ENCODE measurements around the gene COL4A3.
"Not testable (repeated sequence)": the region's sequence is repeated elsewhere in the genome, so short reads cannot be mapped to it uniquely, and the experiment has no call there.

DNA sequence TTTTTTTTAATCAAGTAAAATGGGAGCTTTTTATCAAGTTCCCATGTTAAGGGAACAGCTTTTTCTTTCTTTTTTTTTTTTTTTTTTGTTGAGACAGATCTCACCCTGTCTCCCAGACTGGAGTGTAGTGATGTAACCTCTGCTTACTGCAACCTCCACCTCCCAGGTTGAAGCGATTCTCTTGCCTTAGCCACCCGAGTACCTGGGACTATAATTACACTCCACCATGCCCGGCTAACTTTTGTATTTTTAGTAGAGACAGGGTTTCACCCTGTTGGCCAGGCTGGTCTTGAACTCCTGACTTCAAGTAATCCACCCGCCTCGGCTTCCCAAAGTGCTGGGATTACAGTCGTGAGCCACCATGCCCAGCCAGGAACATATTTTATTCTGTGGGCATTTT lies 61.2 kb downstream of the COL4A3 start:
- TF ChIP-seq POLR2A (IDR thresholded peaks at IDR 0.05), result not testable (repeated sequence)
- TF ChIP-seq, protein P1, sequence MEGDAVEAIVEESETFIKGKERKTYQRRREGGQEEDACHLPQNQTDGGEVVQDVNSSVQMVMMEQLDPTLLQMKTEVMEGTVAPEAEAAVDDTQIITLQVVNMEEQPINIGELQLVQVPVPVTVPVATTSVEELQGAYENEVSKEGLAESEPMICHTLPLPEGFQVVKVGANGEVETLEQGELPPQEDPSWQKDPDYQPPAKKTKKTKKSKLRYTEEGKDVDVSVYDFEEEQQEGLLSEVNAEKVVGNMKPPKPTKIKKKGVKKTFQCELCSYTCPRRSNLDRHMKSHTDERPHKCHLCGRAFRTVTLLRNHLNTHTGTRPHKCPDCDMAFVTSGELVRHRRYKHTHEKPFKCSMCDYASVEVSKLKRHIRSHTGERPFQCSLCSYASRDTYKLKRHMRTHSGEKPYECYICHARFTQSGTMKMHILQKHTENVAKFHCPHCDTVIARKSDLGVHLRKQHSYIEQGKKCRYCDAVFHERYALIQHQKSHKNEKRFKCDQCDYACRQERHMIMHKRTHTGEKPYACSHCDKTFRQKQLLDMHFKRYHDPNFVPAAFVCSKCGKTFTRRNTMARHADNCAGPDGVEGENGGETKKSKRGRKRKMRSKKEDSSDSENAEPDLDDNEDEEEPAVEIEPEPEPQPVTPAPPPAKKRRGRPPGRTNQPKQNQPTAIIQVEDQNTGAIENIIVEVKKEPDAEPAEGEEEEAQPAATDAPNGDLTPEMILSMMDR (IDR thresholded peaks at IDR 0.05), result not testable (repeated sequence)
